HG03060 (cell line): ENCODE measurements around the gene KCTD1.

Experiments
- ATAC-seq: cut with Tn5 transposase; IDR thresholded peaks from one replicate; pipeline ENCODE4 v1.9.1; 2021; ENCODE audit warnings: low read depth, moderate number of reproducible peaks; ENCODE audit not compliant: unreplicated experiment

KCTD1 gene

DNA sequence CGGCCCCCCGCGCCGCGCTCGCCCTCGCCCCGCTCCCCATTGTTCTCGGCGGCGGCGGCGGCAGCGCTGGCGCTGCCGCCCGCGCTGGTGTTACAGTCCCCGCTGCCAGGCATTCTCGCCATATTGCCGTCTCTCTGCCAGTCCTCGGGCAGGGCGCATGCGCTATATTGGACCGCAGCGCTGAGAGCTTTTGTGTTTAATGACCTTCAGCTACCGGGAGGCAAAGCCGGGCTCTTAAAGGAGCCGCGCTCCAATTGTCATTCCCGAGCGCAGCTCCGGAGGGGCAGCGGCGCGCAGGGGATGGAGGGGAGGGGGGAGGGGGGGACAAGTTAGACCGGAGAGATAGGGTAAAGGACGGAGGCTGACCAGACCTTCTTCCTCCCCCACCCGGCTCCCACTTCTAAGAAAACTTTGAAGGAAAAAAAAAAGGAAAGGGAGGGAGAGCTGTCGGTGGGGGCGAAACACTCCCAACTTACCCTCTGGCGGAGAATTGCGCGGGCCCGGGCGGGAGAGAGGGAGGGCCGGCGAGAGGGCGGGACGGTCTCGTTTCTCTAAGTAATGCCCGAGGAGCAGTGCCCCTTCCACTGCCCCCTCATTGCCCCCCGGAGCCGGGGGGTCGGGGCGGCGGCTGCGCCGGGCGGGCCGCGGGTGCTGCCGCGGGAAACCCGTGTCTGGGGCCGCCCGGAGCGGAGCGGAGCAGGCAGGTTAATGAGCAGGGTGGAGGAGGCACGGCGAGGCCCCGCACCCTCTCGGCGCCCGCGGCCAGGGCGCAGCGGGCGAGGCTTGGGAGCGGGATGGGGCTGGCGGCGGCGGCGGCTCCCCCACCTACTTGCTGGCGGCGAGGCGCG lies at the start of gene KCTD1:
KCTD1 (minus strand) TSS at position 139 of the 848 bp plus-strand sequence; CDS start at position 122, 17 bp downstream.
- ATAC-seq: peak; percentile 49

- no peak for ATAC-seq
These were observed 45.3 kb upstream of the KCTD1 start for GRCh38 chr18:26593365-26594320.

GRCh38 chr18:26584745-26585144 lies 36.4 kb upstream of the KCTD1 start:
- ATAC-seq: no peak

GRCh38 chr18:26579941-26580618 lies 31.7 kb upstream of the KCTD1 start:
- no peak for ATAC-seq

GRCh38 chr18:26575865-26576217 lies 27.5 kb upstream of the KCTD1 start:
- no peak for ATAC-seq

- ATAC-seq: no peak
These were observed 26.9 kb upstream of the KCTD1 start for GRCh38 chr18:26574958-26575864.

- ATAC-seq: no peak
These were observed 20.7 kb upstream of the KCTD1 start for GRCh38 chr18:26568926-26569665.

DNA sequence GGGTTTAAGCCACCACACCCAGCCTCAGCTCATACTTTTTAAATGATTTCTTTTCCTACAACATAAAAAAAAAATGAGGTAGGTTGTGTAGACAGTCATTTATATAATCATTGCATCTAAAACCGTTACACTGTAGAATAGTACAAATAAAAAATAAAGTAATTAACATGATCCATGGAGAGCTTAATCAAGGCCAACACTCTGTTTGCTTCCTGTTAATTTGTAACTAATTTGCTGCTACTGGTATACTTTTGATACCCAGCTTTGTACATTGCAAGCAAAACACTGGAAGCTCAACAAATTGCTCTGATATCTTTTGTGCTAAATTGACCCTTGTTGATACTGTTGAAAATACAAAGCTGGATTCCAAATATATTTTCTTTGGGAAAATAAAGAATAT lies 20.2 kb upstream of the KCTD1 start:
- ATAC-seq: no peak

DNA sequence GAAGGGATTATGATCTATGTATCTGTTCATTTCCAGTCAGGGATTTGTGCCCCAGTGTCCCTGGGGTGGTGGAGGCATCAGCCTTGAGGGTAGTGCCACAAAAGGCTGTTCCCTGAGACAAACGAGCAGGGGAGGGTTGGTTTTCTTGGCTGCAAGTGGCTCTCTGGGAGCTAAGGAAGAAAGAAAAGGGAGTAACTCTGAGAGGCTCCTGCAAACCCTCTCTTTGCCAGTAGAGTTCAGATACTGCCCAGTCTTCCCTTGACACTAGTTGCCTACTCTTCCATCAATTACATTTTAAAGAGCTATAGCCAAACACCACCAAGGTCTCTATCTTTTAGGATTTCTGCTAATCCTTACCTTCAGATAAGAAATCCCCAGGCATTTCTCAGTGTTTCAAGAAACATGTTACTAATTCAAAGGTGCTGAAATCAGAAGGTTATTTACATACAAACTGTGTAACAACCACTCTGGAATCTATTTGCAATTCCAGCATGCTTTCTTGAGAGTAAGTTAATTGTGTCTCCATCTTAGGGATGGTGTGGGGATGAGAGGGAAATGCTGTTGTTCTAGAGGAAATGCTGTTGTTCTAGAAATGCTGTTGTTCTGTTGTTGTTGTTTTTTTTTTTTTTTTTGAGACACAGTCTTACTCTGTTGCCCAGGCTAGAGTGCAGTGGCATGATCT lies 18.7 kb upstream of the KCTD1 start:
- no peak for ATAC-seq

- ATAC-seq: no peak
These were observed 17.2 kb upstream of the KCTD1 start for GRCh38 chr18:26565514-26565913.

DNA sequence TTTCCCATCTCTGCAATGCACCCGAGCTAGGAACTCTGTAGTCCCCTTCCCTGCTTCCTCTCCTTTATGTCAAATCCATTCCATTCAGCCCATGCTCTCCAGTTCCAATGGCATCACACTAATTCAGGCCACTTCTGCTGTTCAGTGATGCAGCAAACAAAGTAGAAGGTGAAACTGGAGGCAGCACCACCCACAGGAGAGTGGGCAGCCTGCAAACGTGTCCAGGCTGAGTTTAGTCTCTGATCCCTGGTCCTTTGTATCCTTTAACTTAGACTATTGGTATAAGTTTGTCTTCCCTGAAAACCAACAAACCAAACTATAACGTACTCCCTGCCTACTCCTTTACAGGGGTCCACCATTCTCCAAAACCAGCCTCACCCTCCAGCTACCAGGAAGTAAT lies 14.7 kb upstream of the KCTD1 start:
- no peak for ATAC-seq

GRCh38 chr18:26562568-26562967 lies 14.2 kb upstream of the KCTD1 start:
- no peak for ATAC-seq

DNA sequence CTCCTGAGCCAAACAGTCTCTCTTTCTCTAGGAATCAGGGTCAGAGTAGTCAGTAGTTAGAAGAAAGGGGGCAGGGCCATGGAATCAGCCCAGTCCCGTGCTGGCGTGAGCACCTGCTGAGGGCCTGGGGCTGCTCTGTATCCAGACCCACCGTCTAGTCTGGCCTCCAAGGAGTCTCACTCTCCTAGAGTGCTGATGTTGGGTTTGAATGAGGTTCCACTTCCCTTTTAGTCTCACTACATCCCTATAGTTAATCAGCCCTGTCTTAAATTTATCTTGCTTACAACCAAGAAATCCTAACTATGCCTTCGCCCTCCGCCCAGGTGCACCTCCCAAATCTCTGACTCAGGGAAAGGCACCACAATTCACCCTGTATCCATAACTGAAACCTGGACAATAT lies 13.4 kb upstream of the KCTD1 start:
- ATAC-seq: no peak

GRCh38 chr18:26556573-26556972 lies 8.2 kb upstream of the KCTD1 start:
- ATAC-seq: peak; percentile 56

DNA sequence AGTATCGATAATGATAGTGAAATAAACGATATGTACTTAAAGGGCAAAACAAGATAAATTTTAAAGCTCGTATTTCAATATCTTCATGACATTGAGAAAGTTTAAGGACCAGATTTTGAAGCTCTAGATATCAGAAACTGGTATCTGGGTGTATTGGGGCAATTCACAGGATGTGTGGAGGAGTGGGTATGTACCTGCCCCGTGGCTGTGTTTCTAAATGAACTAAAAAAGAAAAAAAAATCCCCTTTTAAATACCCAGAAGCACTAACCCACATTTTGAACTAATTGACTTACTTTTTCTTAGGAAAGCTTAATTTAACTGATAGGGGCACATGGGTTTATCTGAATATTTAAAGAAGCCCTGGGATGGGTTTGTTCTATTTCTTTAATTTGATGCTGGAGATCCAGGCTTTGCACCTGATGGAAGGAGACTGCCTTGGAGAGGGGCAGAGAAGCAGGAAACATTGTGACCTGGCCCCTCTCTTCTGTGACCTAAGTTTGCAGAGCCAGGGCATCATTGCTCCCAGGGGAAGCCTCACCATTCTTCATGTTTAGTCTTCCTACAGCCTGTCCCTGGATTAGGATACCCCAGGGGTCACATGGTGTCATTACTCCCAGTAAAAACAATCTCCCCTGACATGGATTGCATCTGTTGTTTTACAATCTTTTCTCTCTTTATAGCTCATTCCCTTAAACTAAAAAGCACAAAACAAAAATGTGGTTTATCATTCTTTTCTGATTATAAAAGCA lies 7.6 kb upstream of the KCTD1 start:
- ATAC-seq: no peak

DNA sequence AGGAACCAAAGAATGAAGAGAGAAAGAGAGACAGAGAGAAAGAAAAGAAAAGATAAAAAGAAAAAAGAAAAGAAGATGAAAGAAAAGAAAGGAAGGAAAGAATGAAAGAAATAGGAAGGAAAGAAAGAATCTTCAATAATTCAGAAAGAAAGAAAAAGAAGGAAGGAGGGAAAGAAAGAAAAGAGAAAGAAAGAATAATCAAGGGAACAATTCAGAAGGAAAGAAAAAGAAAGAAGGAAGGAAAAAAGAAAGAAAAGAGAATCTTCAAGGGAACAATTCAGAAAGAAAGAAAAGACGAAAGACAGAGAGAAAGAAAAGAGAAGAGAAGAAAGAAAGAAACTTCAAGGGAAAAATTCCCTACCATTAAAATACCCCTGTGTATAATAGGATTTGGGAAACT lies 5.6 kb upstream of the KCTD1 start:
- ATAC-seq: no peak

DNA sequence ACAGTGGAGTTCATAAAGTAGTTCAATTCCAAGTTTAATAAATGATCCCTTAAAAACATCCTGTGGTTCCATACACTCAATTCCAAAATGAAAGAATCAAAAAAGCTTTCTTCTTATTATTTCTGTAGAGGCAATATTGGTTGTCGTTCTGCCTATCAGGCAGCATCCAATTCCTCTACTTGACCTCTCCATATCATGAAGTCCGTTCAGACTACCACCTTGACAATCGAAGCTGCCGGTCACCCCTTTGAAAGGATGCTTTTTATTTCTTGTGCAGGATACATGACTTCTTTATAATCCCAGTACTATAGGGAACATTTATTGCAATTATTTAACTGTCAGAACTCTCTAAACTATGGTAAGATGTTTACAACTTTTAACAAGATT lies 3.3 kb upstream of the KCTD1 start:
- ATAC-seq: no peak
